MM.1S (cell line): ENCODE results near the gene STX7.
"Not testable (repeated sequence)": the region's sequence is repeated elsewhere in the genome, so short reads cannot be mapped to it uniquely, and the experiment has no call there.

Experiments used
- EZH2 ChIP-seq: fragments of 300-600 bp; sonication (generic); optimal IDR thresholded peaks from 2 replicates; pipeline ENCODE3; 2017; ENCODE audit warnings: low read depth, mild to moderate bottlenecking, antibody characterized with exemption, low read length, mixed read lengths
- EZH2phosphoT487 ChIP-seq: fragments of 300-600 bp; sonication (generic); IDR thresholded peaks from 2 replicates; pipeline ENCODE4 v1.6.1; 2018; ENCODE audit warnings: antibody characterized with exemption, low read length
- TF ChIP-seq, protein P1 (sequence below): fragments of 300-600 bp; sonication (generic); IDR thresholded peaks from 2 replicates; pipeline ENCODE4 v1.5.1; 2016; ENCODE audit warnings: antibody characterized with exemption, low read length, mixed read lengths

DNA sequence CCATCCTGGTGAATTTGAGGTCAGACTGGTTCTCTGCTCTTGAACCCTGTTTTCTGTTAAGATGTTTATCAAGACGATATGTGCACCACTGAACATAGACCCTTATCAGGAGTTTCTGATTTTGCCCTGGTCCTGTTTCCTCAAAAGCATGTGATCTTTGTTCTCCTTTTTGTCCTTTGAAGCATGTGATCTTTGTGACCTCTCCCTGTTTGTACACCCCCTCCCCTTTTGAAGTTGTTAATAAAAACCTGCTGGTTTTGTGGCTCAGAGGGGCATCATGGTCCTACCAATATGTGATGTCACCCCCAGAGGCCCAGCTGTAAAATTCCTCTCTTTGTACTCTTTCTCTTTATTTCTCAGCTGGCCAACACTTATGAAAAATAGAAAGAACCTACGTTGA is 21.6 kb upstream of the STX7 start:
- not testable (repeated sequence) for TF ChIP-seq EZH2, EZH2phosphoT487
- TF ChIP-seq, protein P1, sequence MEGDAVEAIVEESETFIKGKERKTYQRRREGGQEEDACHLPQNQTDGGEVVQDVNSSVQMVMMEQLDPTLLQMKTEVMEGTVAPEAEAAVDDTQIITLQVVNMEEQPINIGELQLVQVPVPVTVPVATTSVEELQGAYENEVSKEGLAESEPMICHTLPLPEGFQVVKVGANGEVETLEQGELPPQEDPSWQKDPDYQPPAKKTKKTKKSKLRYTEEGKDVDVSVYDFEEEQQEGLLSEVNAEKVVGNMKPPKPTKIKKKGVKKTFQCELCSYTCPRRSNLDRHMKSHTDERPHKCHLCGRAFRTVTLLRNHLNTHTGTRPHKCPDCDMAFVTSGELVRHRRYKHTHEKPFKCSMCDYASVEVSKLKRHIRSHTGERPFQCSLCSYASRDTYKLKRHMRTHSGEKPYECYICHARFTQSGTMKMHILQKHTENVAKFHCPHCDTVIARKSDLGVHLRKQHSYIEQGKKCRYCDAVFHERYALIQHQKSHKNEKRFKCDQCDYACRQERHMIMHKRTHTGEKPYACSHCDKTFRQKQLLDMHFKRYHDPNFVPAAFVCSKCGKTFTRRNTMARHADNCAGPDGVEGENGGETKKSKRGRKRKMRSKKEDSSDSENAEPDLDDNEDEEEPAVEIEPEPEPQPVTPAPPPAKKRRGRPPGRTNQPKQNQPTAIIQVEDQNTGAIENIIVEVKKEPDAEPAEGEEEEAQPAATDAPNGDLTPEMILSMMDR, result not testable (repeated sequence)
